Activated naive CD8-positive, alpha-beta T cell treated with anti-CD3 and anti-CD28 coated beads for 36 hours (primary cell): Measurements from ENCODE around the gene ARPP21. TPM values are rescaled to one million over a fixed set of nuclear protein-coding genes. Genes with fewer than 3 reads are reported as not detected.

Experiments
- DNase-seq: peaks from one replicate; pipeline ENCODE4 v3.0.0; 2021
- H3K27ac Mint-ChIP-seq: one replicate; pipeline ENCODE4 v1.8.0; 2022; ENCODE audit warnings: mild to moderate bottlenecking, moderate library complexity, mixed read lengths
- H3K27me3 Mint-ChIP-seq: one replicate; pipeline ENCODE4 v1.8.0; 2022; ENCODE audit warnings: mild to moderate bottlenecking, mixed read lengths
- H3K36me3 Mint-ChIP-seq: one replicate; pipeline ENCODE4 v1.8.0; 2021; ENCODE audit warnings: mild to moderate bottlenecking, mixed read lengths
- H3K4me1 Mint-ChIP-seq: one replicate; pipeline ENCODE4 v1.8.0; 2021; ENCODE audit warnings: mixed read lengths
- H3K4me3 Mint-ChIP-seq: one replicate; pipeline ENCODE4 v1.8.0; 2022; ENCODE audit warnings: mild to moderate bottlenecking, moderate library complexity, mixed read lengths
- H3K9me3 Mint-ChIP-seq: one replicate; pipeline ENCODE4 v1.8.0; 2022; ENCODE audit warnings: mixed read lengths
- total RNA-seq, 2 experiments: library from RNA; stranded (reverse); gene quantifications; one replicate each; pipeline ENCODE4 v1.2.3, GENCODE V29; 2021

ARPP21 gene
- total RNA-seq, 2 experiments from 2014 or later = not detected

DNA sequence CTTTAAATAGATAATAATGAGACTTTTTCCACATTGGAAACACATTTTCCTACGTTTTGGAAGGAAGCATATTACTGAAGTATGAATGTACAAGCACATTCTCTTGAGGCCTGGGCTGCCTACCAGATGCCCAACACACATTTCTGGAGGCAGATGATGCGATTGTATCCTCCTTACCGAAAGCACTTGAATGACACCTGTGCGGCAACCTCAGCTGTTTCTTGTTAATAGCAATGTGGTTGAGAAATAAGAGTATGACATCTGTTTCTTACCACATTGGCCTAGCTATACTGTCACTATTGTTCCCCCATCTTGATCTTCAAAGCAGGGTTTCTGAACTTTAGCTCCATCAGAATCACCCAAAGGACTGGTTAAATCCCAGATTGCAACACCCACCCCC lies 84.8 kb downstream of the ARPP21 start:
- Mint-ChIP-seq H3K9me3 (no peaks in the 10 kb centered on the region), H3K27me3 (no peaks in the 10 kb centered on the region), H3K4me3 (no peak overlapping the region), H3K36me3 (no peaks in the 10 kb centered on the region), H3K27ac (no peak overlapping the region), H3K4me1 (no peaks in the 10 kb centered on the region)
- DNase-seq = no peak

DNA sequence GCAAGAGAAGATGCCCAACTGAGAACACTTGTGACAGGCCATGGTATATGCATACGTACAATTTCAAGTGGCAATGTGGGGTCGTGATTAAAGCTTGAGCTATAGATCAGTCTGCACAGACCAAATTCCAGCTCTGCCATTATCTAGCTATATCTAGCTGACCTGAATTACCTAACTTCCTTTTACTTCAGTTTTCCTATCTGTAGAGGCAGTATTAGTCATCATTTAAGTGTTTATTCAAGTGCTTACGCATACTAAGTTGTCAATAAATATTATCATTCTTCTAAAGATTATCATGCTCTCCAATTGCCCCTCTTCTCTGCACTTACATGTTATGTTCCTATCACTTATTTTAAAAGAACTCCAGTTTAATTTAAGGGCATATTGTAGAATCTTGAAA lies 87.9 kb downstream of the ARPP21 start:
- H3K36me3 Mint-ChIP-seq = no peaks in the 10 kb centered on the region
- H3K27ac Mint-ChIP-seq = no peak overlapping the region

DNA sequence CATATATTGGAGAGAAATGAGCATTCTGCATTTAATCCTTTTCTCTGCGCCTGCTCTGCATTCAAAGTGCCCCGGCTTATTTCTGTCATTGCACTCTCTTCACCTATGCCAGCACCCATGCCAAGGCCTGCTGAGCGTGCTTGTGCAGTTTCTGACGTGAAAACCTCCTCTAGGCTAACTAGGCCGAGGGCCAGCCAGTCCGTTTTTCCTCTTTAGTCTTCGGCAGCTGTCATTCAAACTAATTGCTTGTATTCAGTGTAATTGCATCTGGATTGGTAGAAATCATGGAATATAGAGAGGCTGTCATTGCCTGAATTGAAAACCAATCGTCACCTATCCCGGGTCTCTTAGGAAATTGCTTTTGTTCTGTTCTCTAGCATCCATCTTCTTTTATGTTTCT lies 94.0 kb downstream of the ARPP21 start:
- H3K4me1 Mint-ChIP-seq = no peaks in the 10 kb centered on the region
- H3K27me3 Mint-ChIP-seq = no peaks in the 10 kb centered on the region
- H3K9me3 Mint-ChIP-seq = no peaks in the 10 kb centered on the region
- H3K4me3 Mint-ChIP-seq = no peak overlapping the region
- H3K27ac Mint-ChIP-seq = no peak overlapping the region
- DNase-seq = no peak
- H3K36me3 Mint-ChIP-seq = no peaks in the 10 kb centered on the region

More for the DNA sequence above, 87.9 kb downstream of the ARPP21 start:
- Mint-ChIP-seq H3K27me3 (no peaks in the 10 kb centered on the region), H3K9me3 (no peaks in the 10 kb centered on the region), H3K4me1 (no peaks in the 10 kb centered on the region), H3K4me3 (no peak overlapping the region)
- no peak for DNase-seq

DNA sequence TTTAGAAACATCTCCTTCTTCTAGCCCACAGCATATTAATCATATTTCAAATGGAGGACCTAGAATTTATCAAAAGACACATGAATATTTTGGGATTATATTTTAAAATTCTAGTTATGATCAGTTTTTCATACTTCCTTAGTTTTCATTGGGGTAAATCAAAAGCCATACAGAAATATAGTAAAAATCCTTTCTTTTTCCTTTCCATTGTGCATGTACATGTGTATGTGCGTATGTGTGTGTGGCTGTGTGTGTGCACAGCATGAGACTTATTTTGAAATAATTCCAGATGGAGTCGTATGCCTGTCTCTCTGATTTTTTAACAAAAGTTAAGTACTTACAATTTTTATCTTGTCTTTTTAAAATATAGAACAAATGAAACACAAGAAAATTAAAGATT lies 94.5 kb downstream of the ARPP21 start:
- H3K9me3 Mint-ChIP-seq = no peaks in the 10 kb centered on the region

GRCh38 chr3:35737080-35737479 lies 97.8 kb downstream of the ARPP21 start:
- no peak for DNase-seq
- no peaks in the 10 kb centered on the region for H3K36me3 Mint-ChIP-seq
- no peaks in the 10 kb centered on the region for H3K4me1 Mint-ChIP-seq
- H3K9me3 Mint-ChIP-seq = no peaks in the 10 kb centered on the region
- no peak overlapping the region for H3K27ac Mint-ChIP-seq
- no peaks in the 10 kb centered on the region for H3K27me3 Mint-ChIP-seq
- H3K4me3 Mint-ChIP-seq = no peak overlapping the region

More for the DNA sequence above, 94.5 kb downstream of the ARPP21 start:
- H3K27ac Mint-ChIP-seq = no peak overlapping the region
- no peaks in the 10 kb centered on the region for H3K27me3 Mint-ChIP-seq
- H3K36me3 Mint-ChIP-seq = no peaks in the 10 kb centered on the region
- no peak for DNase-seq
- H3K4me3 Mint-ChIP-seq = no peak overlapping the region
- no peaks in the 10 kb centered on the region for H3K4me1 Mint-ChIP-seq

- no peaks in the 10 kb centered on the region for H3K4me1 Mint-ChIP-seq
- no peak for DNase-seq
- H3K9me3 Mint-ChIP-seq = no peaks in the 10 kb centered on the region
- H3K36me3 Mint-ChIP-seq = no peaks in the 10 kb centered on the region
- H3K27ac Mint-ChIP-seq = no peak overlapping the region
- no peak overlapping the region for H3K4me3 Mint-ChIP-seq
- no peaks in the 10 kb centered on the region for H3K27me3 Mint-ChIP-seq
These were observed 98.2 kb downstream of the ARPP21 start for GRCh38 chr3:35737527-35737926.

GRCh38 chr3:35737934-35738706 lies 98.8 kb downstream of the ARPP21 start:
- H3K4me3 Mint-ChIP-seq = no peak overlapping the region
- H3K9me3 Mint-ChIP-seq = no peaks in the 10 kb centered on the region
- H3K36me3 Mint-ChIP-seq = no peaks in the 10 kb centered on the region
- H3K27me3 Mint-ChIP-seq = no peaks in the 10 kb centered on the region
- H3K4me1 Mint-ChIP-seq = no peaks in the 10 kb centered on the region
- H3K27ac Mint-ChIP-seq = no peak overlapping the region
- DNase-seq = no peak

GRCh38 chr3:35739181-35739809 lies 100.0 kb downstream of the ARPP21 start:
- Mint-ChIP-seq H3K4me1 (no peaks in the 10 kb centered on the region), H3K27ac (no peak overlapping the region), H3K27me3 (no peaks in the 10 kb centered on the region), H3K4me3 (no peak overlapping the region), H3K9me3 (no peaks in the 10 kb centered on the region), H3K36me3 (no peaks in the 10 kb centered on the region)
- DNase-seq = no peak

GRCh38 chr3:35739964-35740527 lies 100.7 kb downstream of the ARPP21 start:
- DNase-seq = no peak
- H3K27me3 Mint-ChIP-seq = no peaks in the 10 kb centered on the region
- no peaks in the 10 kb centered on the region for H3K4me1 Mint-ChIP-seq
- H3K9me3 Mint-ChIP-seq = no peaks in the 10 kb centered on the region
- no peak overlapping the region for H3K27ac Mint-ChIP-seq
- H3K36me3 Mint-ChIP-seq = no peaks in the 10 kb centered on the region
- H3K4me3 Mint-ChIP-seq = no peak overlapping the region

- DNase-seq = no peak
- Mint-ChIP-seq H3K27me3 (no peaks in the 10 kb centered on the region), H3K36me3 (no peaks in the 10 kb centered on the region), H3K27ac (no peak overlapping the region), H3K4me3 (no peak overlapping the region), H3K4me1 (no peaks in the 10 kb centered on the region), H3K9me3 (no peaks in the 10 kb centered on the region)
These were observed 103.9 kb downstream of the ARPP21 start for GRCh38 chr3:35743218-35743617.

GRCh38 chr3:35744419-35744818 lies 105.1 kb downstream of the ARPP21 start:
- no peaks in the 10 kb centered on the region for H3K27me3 Mint-ChIP-seq
- H3K27ac Mint-ChIP-seq = no peak overlapping the region
- no peak overlapping the region for H3K4me3 Mint-ChIP-seq
- no peaks in the 10 kb centered on the region for H3K36me3 Mint-ChIP-seq
- no peak for DNase-seq
- H3K4me1 Mint-ChIP-seq = no peaks in the 10 kb centered on the region
- no peaks in the 10 kb centered on the region for H3K9me3 Mint-ChIP-seq

DNA sequence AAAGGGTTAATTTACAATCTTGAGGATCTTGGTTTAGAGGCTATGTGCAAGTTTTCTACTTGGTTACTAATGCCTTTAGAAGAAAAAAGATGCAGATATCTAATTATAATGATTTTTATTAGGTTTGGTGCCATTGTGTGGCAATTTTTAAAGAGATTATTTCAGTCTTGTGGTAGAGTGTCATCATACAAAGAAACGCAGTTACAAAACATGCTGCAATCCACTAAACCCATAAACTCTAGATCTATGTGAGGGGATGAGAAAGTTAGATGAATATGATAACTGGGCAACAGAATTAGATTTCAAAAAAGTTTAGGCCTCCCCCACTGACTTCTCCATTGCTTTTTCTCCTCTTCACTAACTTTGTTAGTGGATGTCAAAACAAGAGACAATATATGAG lies 106.0 kb downstream of the ARPP21 start:
- DNase-seq = no peak
- H3K4me3 Mint-ChIP-seq = no peak overlapping the region
- no peaks in the 10 kb centered on the region for H3K36me3 Mint-ChIP-seq
- H3K9me3 Mint-ChIP-seq = no peaks in the 10 kb centered on the region
- H3K27ac Mint-ChIP-seq = no peak overlapping the region
- no peaks in the 10 kb centered on the region for H3K27me3 Mint-ChIP-seq
- no peaks in the 10 kb centered on the region for H3K4me1 Mint-ChIP-seq

DNA sequence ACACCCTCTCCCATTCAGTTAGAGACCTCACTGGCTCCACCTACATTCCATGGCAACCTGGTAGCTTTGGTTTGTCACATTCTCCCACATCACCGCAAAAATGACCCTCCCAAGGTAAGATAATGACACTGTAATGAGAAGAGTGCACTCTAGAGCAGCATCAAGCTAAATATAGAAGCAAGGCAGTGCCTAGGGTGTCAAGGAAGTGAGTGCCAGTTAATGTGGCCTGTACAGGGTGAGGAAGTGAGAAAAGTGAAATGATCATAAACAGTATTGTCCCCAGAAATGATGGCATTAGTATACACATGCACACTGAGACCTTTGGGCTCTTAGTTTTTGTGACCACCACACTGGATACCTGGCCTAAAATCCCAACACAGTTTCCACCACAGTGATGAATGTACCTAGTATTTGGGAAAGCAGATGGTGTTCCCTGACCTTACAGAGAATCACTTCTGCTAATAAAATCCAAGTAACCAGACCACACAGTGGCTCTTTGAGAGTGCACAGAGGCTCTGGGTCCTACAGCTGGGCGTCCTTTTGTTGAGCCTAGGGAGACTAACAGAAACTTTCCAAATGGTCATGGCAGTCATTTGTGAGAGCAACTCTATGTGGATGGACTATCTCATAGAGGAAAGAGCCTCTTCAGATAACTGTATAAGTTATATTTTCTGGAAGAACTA lies 106.6 kb downstream of the ARPP21 start:
- H3K27ac Mint-ChIP-seq = no peak overlapping the region
- no peak overlapping the region for H3K4me3 Mint-ChIP-seq
- no peaks in the 10 kb centered on the region for H3K4me1 Mint-ChIP-seq
- no peaks in the 10 kb centered on the region for H3K36me3 Mint-ChIP-seq
- H3K9me3 Mint-ChIP-seq = no peaks in the 10 kb centered on the region
- no peak for DNase-seq
- no peaks in the 10 kb centered on the region for H3K27me3 Mint-ChIP-seq

- H3K27me3 Mint-ChIP-seq = no peaks in the 10 kb centered on the region
- H3K4me1 Mint-ChIP-seq = no peaks in the 10 kb centered on the region
- H3K36me3 Mint-ChIP-seq = no peaks in the 10 kb centered on the region
- no peak overlapping the region for H3K4me3 Mint-ChIP-seq
- no peaks in the 10 kb centered on the region for H3K9me3 Mint-ChIP-seq
- no peak overlapping the region for H3K27ac Mint-ChIP-seq
- no peak for DNase-seq
These were observed 107.2 kb downstream of the ARPP21 start for GRCh38 chr3:35746492-35746891.

GRCh38 chr3:35748144-35748543 lies 108.8 kb downstream of the ARPP21 start:
- Mint-ChIP-seq H3K4me1 (no peaks in the 10 kb centered on the region), H3K4me3 (no peak overlapping the region), H3K36me3 (no peaks in the 10 kb centered on the region), H3K27me3 (no peaks in the 10 kb centered on the region), H3K27ac (no peak overlapping the region), H3K9me3 (no peaks in the 10 kb centered on the region)
- no peak for DNase-seq
